ENCODE measurements around the gene TTLL6. TPM values are rescaled to one million over a fixed set of nuclear protein-coding genes. Genes with fewer than 3 reads are reported as not detected.

TTLL6 gene
- total RNA-seq, 1 experiment from 2014 or later: 0.34 TPM

DNA sequence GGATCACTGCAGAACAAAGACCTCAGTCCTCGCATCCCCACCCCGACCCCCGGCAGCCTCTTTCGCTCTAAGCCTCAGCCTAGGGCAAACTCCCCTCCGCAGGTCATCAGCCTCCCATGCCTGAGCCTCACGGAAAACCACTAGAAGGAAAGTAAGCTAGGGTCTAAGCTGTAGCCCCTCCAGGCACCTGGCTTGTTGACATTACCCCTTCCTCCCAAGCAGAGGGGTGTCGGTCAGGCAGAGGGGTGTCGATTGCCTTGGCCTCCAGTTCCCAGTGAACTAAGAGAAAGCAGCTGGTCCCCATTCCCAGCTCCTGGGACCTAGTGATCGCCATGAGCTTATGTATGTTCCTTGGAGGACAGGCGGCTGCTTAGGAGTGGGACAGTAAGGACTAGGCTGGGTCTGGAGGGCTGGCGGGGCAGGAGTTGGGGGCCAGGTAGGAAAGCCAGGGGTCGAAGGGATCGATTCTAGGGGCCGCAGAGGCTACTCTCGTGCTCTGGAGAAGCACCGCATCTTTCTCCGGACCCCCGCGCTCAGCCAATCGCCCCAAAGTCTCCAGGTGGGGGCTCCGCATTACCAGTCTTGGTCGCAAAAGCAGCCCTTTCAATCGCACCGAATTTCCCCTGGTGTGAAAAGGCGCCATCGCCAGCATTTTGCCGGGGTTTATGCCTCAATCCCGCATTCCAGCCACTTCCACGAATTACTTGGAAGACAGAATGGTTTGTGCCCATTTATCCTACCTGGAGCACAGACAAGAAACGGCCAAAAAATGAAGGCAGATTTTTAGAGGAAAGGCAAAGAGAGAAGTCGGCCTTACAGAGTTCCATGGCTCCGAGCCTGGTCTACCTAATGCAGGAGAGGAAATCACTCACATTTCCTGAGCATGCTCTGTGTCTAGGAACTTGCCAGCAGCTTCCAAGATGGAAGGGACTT is 67.1 kb downstream of the TTLL6 start:
- DNase-seq (ENCODE audit: low read depth): no peak
- in situ Hi-C loops (cut with HindIII; ENCODE audit: low pct_unique_long_range_greater_than_20kb, low sequenced_read_pairs): no loop called here

GRCh38 chr17:48748718-48749566 is 68.1 kb downstream of the TTLL6 start:
- in situ Hi-C loops (cut with HindIII; ENCODE audit: low pct_unique_long_range_greater_than_20kb, low sequenced_read_pairs): no loop called here
- no peak for DNase-seq (ENCODE audit: low read depth)

DNA sequence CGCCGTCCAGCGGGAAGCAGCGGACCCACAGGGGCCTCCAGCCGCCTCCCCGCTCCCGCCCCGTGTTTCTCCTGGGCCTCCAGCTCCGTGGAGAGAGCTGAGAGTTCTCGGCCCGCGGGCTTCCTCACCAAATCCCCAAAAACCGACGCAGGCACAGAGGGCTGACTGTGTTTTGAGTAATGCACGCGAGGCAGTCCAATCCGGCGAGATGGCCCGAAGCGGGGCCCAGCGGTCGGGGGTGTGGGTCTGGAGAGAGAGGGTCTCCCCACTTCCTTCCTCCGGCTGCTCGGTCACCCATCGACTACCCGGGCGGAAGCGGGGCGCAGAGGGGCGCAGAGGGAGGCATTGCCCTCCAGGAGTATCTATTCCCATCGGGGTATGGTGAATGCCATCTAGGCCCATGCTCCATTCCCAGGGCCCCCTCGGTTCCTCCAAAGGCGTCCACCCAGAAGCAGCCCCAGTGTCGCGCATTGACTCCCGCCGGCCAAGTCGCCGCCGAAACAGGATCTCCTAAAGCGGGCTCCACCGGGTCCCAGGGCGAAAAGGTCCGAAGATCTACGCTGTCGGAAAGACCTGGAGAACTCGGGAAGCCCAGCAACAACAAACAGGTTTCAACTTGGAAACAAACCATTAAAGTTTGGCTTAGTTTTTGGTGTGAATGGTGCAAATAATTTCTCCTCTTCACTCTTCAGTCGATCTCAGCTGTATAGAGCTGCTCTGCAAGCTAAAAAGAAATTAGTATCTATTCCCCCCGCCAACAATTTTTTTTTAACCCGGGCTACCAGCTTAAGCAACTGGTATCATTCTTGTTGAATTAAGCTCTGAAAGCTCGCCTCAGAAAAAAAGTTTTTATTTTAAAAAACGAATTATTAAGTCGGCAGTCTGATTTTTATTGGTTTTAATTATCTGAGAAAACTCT is 69.3 kb downstream of the TTLL6 start:
- in situ Hi-C loops (cut with HindIII; ENCODE audit: low pct_unique_long_range_greater_than_20kb, low sequenced_read_pairs): no loop called here
- DNase-seq (ENCODE audit: low read depth): no peak

DNA sequence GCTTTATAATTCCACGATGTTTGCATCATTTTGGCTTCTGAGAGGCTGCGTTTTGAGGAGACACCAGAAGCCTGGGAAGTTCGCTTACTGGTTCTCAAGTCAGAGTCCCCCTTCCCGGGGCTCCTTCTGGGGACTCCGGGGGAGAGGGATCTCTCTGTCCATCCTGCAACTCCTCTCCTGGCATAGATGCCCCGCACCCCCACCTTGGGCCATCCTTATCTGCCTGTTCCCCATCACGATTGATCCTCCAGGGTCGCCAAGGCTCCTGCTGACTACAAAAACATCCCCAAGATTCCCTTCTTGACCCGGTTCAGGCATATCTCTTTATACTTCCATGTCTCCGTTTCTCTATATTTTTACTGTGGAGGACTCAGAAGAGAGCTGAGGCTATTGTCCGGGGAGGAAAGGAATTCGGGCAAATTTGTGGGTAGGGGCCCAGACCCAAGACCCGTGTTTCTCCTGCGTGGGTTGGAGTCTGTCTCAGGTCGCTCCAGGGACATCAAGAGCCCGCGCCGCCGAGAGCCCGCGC is 70.0 kb downstream of the TTLL6 start:
- in situ Hi-C loops (cut with HindIII; ENCODE audit: low pct_unique_long_range_greater_than_20kb, low sequenced_read_pairs): no loop called here
- DNase-seq (ENCODE audit: low read depth): no peak

GRCh38 chr17:48745381-48746275 is 71.4 kb downstream of the TTLL6 start:
- in situ Hi-C loops (cut with HindIII; ENCODE audit: low pct_unique_long_range_greater_than_20kb, low sequenced_read_pairs): no loop called here
- no peak for DNase-seq (ENCODE audit: low read depth)

GRCh38 chr17:48740537-48740936 is 76.5 kb downstream of the TTLL6 start:
- DNase-seq (ENCODE audit: low read depth): no peak
- in situ Hi-C loops (cut with HindIII; ENCODE audit: low pct_unique_long_range_greater_than_20kb, low sequenced_read_pairs): no loop called here

DNA sequence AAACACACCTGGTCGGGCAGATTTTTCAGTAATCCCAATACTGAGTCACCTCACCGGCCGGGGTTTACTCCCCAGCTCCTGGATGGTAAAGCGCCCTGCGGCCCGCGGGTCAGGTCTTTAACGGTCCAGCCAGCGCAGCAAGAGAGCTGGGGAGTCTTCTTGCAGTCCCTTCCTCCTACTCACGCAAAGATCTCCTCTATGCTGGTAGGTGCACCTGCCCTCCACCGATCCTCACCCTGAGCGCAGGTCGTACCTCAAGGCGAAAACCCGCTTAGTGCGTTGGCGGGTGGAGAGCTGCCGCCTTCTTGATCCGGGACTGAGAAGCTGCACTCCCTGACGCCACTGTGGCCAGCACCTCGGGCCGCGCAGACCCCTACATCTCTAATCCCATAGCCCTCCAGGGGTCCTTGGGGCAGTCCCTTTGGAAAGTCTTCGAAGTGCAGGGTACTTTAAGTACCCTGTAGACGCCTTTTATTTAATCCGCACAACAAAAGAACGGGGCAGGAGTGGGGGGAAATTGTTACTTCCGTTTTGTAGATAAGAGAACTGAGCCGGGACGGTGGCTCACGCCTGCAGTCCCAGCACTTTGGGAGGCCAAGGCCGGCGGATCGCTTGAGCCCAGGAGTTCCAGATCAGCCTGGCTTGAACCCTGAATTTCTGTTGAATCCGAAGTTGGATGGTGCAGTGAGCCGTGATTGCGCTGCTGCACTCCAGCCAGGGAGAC is 78.1 kb downstream of the TTLL6 start:
- no peak for DNase-seq (ENCODE audit: low read depth)
- in situ Hi-C loops (cut with HindIII; ENCODE audit: low pct_unique_long_range_greater_than_20kb, low sequenced_read_pairs): loop anchor here (10.0 kb wide), 1 partner anchor 66 kb away; no protein-coding TSS in a partner anchor

- in situ Hi-C loops (cut with HindIII; ENCODE audit: low pct_unique_long_range_greater_than_20kb, low sequenced_read_pairs): loop anchor here (10.0 kb wide), 1 partner anchor 66 kb away; no protein-coding TSS in a partner anchor
- DNase-seq (ENCODE audit: low read depth): no peak
Measured at GRCh38 chr17:48738424-48738802, 78.6 kb downstream of the TTLL6 start.

GRCh38 chr17:48737330-48738043 is 79.5 kb downstream of the TTLL6 start:
- in situ Hi-C loops (cut with HindIII; ENCODE audit: low pct_unique_long_range_greater_than_20kb, low sequenced_read_pairs): loop anchor here (10.0 kb wide), 1 partner anchor 67 kb away; no protein-coding TSS in a partner anchor
- no peak for DNase-seq (ENCODE audit: low read depth)

DNA sequence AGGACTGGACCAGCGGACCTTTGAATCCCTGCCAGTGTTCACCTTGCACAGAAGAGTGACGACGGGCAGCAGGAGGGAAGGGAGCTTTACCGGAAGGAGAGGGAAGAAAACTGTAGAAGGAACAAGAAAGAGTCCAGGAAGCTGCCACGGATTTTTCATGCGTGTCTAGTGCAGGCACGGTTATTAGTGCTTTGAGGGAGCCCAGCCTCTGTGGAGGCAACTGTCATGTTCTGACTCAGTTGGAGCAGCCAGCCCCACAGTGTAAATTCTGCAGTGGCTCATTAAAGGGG is 82.0 kb downstream of the TTLL6 start:
- in situ Hi-C loops (cut with HindIII; ENCODE audit: low pct_unique_long_range_greater_than_20kb, low sequenced_read_pairs): loop anchor here (10.0 kb wide), 1 partner anchor 70 kb away; no protein-coding TSS in a partner anchor

GRCh38 chr17:48734333-48735061 is 82.5 kb downstream of the TTLL6 start:
- DNase-seq (ENCODE audit: low read depth): no peak
- in situ Hi-C loops (cut with HindIII; ENCODE audit: low pct_unique_long_range_greater_than_20kb, low sequenced_read_pairs): loop anchor here (10.0 kb wide), 1 partner anchor 70 kb away; no protein-coding TSS in a partner anchor

More for the DNA sequence above, 82.0 kb downstream of the TTLL6 start:
- DNase-seq (ENCODE audit: low read depth): no peak

DNA sequence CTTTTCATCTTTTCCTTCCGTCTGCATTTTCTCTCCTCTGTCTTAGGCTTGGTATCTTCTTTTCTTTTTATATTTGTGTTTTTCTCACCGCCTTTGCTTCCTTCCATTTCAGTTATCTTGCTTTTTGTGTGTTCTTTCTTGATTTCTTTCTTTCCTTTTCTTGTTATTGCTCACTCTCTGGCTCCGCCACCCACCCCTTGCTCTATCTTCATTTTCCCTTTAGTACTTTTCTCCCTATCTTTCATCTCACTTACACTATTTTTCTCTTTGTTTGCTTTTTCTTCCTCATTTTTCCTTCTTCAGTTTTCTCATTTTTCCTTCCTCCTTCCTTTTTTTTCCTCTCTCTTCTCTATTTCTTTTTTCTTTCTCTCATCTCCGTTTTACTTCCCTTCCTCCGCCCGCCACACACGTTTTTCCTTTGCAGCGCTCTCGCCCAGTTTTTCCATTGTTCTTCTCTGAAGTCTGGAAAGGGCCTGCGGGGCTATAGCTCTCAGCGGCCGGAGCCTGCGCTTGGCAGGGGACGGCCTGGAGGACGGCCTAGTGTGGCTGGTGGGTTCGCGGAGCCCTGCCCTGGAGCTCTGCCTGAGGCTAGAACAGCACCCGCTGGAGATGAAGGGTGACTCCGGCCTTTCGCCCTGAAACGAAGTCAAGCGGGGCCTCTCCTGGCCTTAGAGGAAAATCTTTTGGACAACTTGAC is 83.2 kb downstream of the TTLL6 start:
- no peak for DNase-seq (ENCODE audit: low read depth)
- in situ Hi-C loops (cut with HindIII; ENCODE audit: low pct_unique_long_range_greater_than_20kb, low sequenced_read_pairs): loop anchor here (10.0 kb wide), 1 partner anchor 71 kb away; no protein-coding TSS in a partner anchor

DNA sequence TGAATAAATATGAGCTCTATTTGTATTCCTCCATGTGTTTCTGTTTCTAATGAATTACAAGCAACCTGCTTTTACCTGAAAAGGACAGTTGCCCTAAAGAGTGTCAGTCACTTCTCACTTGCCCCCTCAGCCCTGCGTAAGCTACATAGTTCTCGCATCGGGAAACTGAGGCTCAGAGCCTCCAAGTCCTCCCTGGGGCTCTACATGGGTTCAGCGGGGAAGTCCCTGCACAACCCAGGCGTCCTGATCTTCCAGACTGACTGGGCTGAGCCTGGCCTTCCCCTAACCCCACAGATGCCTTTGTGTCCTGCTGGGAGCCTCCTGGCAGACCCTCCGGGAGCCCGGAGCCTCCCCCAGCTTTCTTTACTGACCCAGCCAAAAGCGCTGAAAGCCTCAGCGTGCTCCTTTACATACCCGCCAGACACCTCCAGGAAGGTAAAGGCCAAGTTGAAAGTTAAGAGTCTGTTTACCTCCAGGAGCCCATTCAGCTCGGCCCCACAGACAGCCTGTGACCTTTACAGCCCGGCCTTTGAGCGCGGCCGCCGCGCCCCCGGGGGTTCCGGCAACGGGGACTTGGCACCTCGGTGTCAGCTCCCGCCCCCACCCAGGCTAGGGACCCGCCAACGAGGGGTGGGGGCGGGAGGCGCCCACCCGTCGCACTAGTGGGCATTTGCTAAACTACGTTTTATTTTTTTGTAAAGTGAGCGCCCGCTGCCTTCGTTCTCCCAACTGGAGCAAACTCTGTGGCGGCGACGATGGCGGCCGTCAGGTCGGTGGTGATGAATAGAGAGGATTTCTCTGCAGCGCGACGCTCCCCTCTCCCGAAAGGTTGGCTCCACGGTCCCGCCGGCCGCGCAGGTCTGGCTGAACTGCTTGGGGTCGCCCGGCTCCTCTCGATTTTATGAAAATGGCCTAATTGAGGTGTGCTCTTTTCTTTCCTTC is 84.1 kb downstream of the TTLL6 start:
- in situ Hi-C loops (cut with HindIII; ENCODE audit: low pct_unique_long_range_greater_than_20kb, low sequenced_read_pairs): loop anchor here (10.0 kb wide), 1 partner anchor 72 kb away; no protein-coding TSS in a partner anchor

More for the DNA sequence above, 84.1 kb downstream of the TTLL6 start:
- DNase-seq (ENCODE audit: low read depth): no peak

Data from Caki2 (cell line).